Trophoblast cell (in vitro differentiated cells and primary cell): Measurements from ENCODE around the gene RAVER2.
A peak's percentile ranks its signal among the peaks of the same experiment; 100 is the strongest.
"Not testable (repeated sequence)": the region's sequence is repeated elsewhere in the genome, so short reads cannot be mapped to it uniquely, and the experiment has no call there.

Experiments used
- DNase-seq, 2 donors: peaks; one replicate each; pipeline ENCODE4 v3.0.0-alpha.2; 2016
- H2AFZ ChIP-seq: 2 replicates; pipeline ENCODE4 v1.6.1; 2013; ENCODE audit warnings: low read length, moderate library complexity, mild to moderate bottlenecking; ENCODE audit not compliant: insufficient read depth, poor library complexity
- H2AK5ac ChIP-seq: 2 replicates; pipeline ENCODE4 v1.6.1; 2013; ENCODE audit warnings: mild to moderate bottlenecking, low read length
- H2BK120ac ChIP-seq: 2 replicates; pipeline ENCODE4 v1.6.1; 2013; ENCODE audit warnings: low read length, mild to moderate bottlenecking, moderate library complexity; ENCODE audit not compliant: insufficient read depth, poor library complexity
- H2BK12ac ChIP-seq: 2 replicates; pipeline ENCODE4 v1.6.1; 2013; ENCODE audit warnings: mild to moderate bottlenecking, low read length, moderate library complexity
- H2BK5ac ChIP-seq: 2 replicates; pipeline ENCODE4 v1.6.1; 2013; ENCODE audit warnings: low read length, low read depth, moderate library complexity, mild to moderate bottlenecking; ENCODE audit not compliant: poor library complexity
- H3K14ac ChIP-seq: 2 replicates; pipeline ENCODE4 v1.6.1; 2013; ENCODE audit warnings: mild to moderate bottlenecking, low read length
- H3K18ac ChIP-seq: 2 replicates; pipeline ENCODE4 v1.6.1; 2013; ENCODE audit warnings: mild to moderate bottlenecking, low read length
- H3K23ac ChIP-seq: 2 replicates; pipeline ENCODE4 v1.6.1; 2013; ENCODE audit warnings: low read length
- H3K27ac ChIP-seq: 2 replicates; pipeline ENCODE4 v1.5.1; 2013; ENCODE audit warnings: low read depth, mild to moderate bottlenecking, inconsistent platforms, low read length, moderate library complexity
- H3K27me3 ChIP-seq: 2 replicates; pipeline ENCODE4 v1.6.1; 2013; ENCODE audit warnings: inconsistent platforms, mild to moderate bottlenecking, low read length, moderate library complexity; ENCODE audit not compliant: insufficient read depth
- H3K36me3 ChIP-seq, 2 experiments: 1 replicate in 1 of 2; 2 replicates in 1 of 2; pipeline ENCODE4 v1.6.1; 2013; ENCODE audit warnings: low read length in 2 of 2, mild to moderate bottlenecking in 2 of 2, moderate library complexity in 1 of 2; ENCODE audit not compliant: insufficient read depth in 2 of 2, control insufficient read depth in 1 of 2
- H3K4ac ChIP-seq: 2 replicates; pipeline ENCODE4 v1.6.1; 2013; ENCODE audit warnings: low read depth, mild to moderate bottlenecking, low read length, moderate library complexity
- H3K4me1 ChIP-seq, 2 experiments: 1 replicate in 1 of 2; 2 replicates in 1 of 2; pipeline ENCODE4 v1.6.1; 2013; ENCODE audit warnings: low read length in 2 of 2, mild to moderate bottlenecking in 2 of 2, moderate library complexity in 1 of 2; ENCODE audit not compliant: insufficient read depth in 2 of 2, control insufficient read depth in 1 of 2
- H3K4me2 ChIP-seq: 2 replicates; pipeline ENCODE4 v1.6.1; 2013; ENCODE audit warnings: inconsistent platforms, mild to moderate bottlenecking, low read length, moderate library complexity
- H3K4me3 ChIP-seq: 2 replicates; pipeline ENCODE4 v1.5.1; 2013; ENCODE audit warnings: mild to moderate bottlenecking, low read depth, low read length, inconsistent platforms
- H3K79me1 ChIP-seq: one replicate; pipeline ENCODE4 v1.6.1; 2013; ENCODE audit warnings: low read length
- H3K79me2 ChIP-seq: 2 replicates; pipeline ENCODE4 v1.6.1; 2013; ENCODE audit warnings: low read length, mild to moderate bottlenecking; ENCODE audit not compliant: control insufficient read depth, insufficient read depth, poor library complexity
- H3K9ac ChIP-seq: 2 replicates; pipeline ENCODE4 v1.6.1; 2013; ENCODE audit warnings: mild to moderate bottlenecking, low read length
- H3K9me3 ChIP-seq: 2 replicates; pipeline ENCODE4 v1.6.1; 2013; ENCODE audit warnings: low read depth, mild to moderate bottlenecking, control low read depth, inconsistent platforms, low read length; ENCODE audit not compliant: insufficient read depth
- H4K12ac ChIP-seq: 2 replicates; pipeline ENCODE4 v1.6.1; 2013; ENCODE audit warnings: low read depth, mild to moderate bottlenecking, low read length, moderate library complexity
- H4K8ac ChIP-seq: 2 replicates; pipeline ENCODE4 v1.6.1; 2013; ENCODE audit warnings: low read depth, mild to moderate bottlenecking, low read length, moderate library complexity
- H4K91ac ChIP-seq: one replicate; pipeline ENCODE4 v1.6.1; 2013; ENCODE audit warnings: low read depth, mild to moderate bottlenecking, low read length, moderate library complexity
- WGBS: extraction: QIAGEN DNeasy Blood & Tissue Kit; methylation state at CpG from one replicate; pipeline ENCODE4 v1.1.7; 2013; ENCODE audit warnings: missing lambda C conversion rate; ENCODE audit not compliant: insufficient read length, insufficient coverage; ENCODE audit errors: extremely low coverage; 5-methylcytosine and 5-hydroxymethylcytosine counted together

The RAVER2 gene

GRCh38 chr1:64766429-64766828 lies 21.6 kb downstream of the RAVER2 start:
- Histone ChIP-seq H2AK5ac (no peak overlapping the region), H3K4me3 (no peak overlapping the region), H4K91ac (no peak overlapping the region), H3K4ac (no peak overlapping the region), H4K12ac (no peak overlapping the region), H2BK12ac (no peak overlapping the region), H3K79me1 (no peaks in the 10 kb centered on the region), H3K23ac (no peak overlapping the region), H3K18ac (no peak overlapping the region), H4K8ac (no peak overlapping the region), H3K14ac (no peak overlapping the region), H3K9ac (no peak overlapping the region), H3K4me1 (no peaks in the 10 kb centered on the region), H3K79me2 (no peaks in the 10 kb centered on the region), H3K9me3 (no peaks in the 10 kb centered on the region), H3K36me3 (no peaks in the 10 kb centered on the region), H3K27me3 (no peaks in the 10 kb centered on the region), H2BK5ac (no peak overlapping the region), H3K27ac (no peak overlapping the region), H2BK120ac (no peak overlapping the region), H2AFZ (no peak overlapping the region), H3K4me2 (no peak overlapping the region)
- DNase-seq = peak; percentile 42 to 90
- WGBS = no CpG with 5 or more reads among the region's 3 CpGs

GRCh38 chr1:64769482-64769881 lies 24.6 kb downstream of the RAVER2 start:
- Histone ChIP-seq H3K23ac (peak overlapping the region; percentile 40), H3K18ac (no peak overlapping the region), H3K4me1 (no peaks in the 10 kb centered on the region), H4K91ac (no peak overlapping the region), H2BK12ac (no peak overlapping the region), H3K36me3 (no peaks in the 10 kb centered on the region), H2BK5ac (no peak overlapping the region), H3K9me3 (no peaks in the 10 kb centered on the region), H3K14ac (no peak overlapping the region), H3K4me2 (no peak overlapping the region), H3K9ac (no peak overlapping the region), H3K27ac (no peak overlapping the region), H2AK5ac (no peak overlapping the region), H2AFZ (no peak overlapping the region), H3K79me2 (no peaks in the 10 kb centered on the region), H2BK120ac (no peak overlapping the region), H3K4ac (no peak overlapping the region), H3K4me3 (no peak overlapping the region), H3K79me1 (no peaks in the 10 kb centered on the region), H4K8ac (no peak overlapping the region), H3K27me3 (no peaks in the 10 kb centered on the region), H4K12ac (no peak overlapping the region)
- DNase-seq = no peak
- no CpG with 5 or more reads among the region's 1 CpG for WGBS

- no peak overlapping the region for H4K91ac ChIP-seq
- no CpG with 5 or more reads among the region's 2 CpGs for WGBS
- H2BK12ac ChIP-seq = no peak overlapping the region
- H3K79me2 ChIP-seq = no peaks in the 10 kb centered on the region
- H4K12ac ChIP-seq = no peak overlapping the region
- H3K4me2 ChIP-seq = no peak overlapping the region
- H3K27me3 ChIP-seq = no peaks in the 10 kb centered on the region
- no peak overlapping the region for H2AFZ ChIP-seq
- H3K79me1 ChIP-seq = no peaks in the 10 kb centered on the region
- H3K4me1 ChIP-seq = no peaks in the 10 kb centered on the region
- no peak overlapping the region for H4K8ac ChIP-seq
- no peak overlapping the region for H2BK5ac ChIP-seq
- no peak overlapping the region for H2AK5ac ChIP-seq
- no peak overlapping the region for H3K9ac ChIP-seq
- no peak overlapping the region for H3K23ac ChIP-seq
- no peak overlapping the region for H3K27ac ChIP-seq
- no peaks in the 10 kb centered on the region for H3K9me3 ChIP-seq
- H2BK120ac ChIP-seq = no peak overlapping the region
- no peaks in the 10 kb centered on the region for H3K36me3 ChIP-seq
- no peak overlapping the region for H3K4ac ChIP-seq
- H3K4me3 ChIP-seq = no peak overlapping the region
- no peak for DNase-seq
- no peak overlapping the region for H3K18ac ChIP-seq
- no peak overlapping the region for H3K14ac ChIP-seq
Measured at GRCh38 chr1:64769971-64770370, 25.1 kb downstream of the RAVER2 start.

- not testable (repeated sequence) for H2AFZ ChIP-seq, H3K23ac ChIP-seq, H3K27me3 ChIP-seq, H3K27ac ChIP-seq, DNase-seq, H4K8ac ChIP-seq, H3K9me3 ChIP-seq, H3K79me2 ChIP-seq, H3K4ac ChIP-seq, H3K4me3 ChIP-seq, H2AK5ac ChIP-seq, H2BK5ac ChIP-seq, H3K9ac ChIP-seq, H3K36me3 ChIP-seq, H3K4me1 ChIP-seq, H3K18ac ChIP-seq, H3K4me2 ChIP-seq, H3K79me1 ChIP-seq, H2BK12ac ChIP-seq, H2BK120ac ChIP-seq, H3K14ac ChIP-seq, H4K91ac ChIP-seq, H4K12ac ChIP-seq
- no CpG with 5 or more reads among the region's 3 CpGs for WGBS
Measured at GRCh38 chr1:64773306-64773705, 28.4 kb downstream of the RAVER2 start.
